BE2C (cell line): ENCODE measurements around the gene REEP6.

Experiments
- DNase-seq: peaks from one replicate; pipeline ENCODE4 v3.0.0-alpha.2; 2020
- H3K27me3 ChIP-seq: fragments of 250-450 bp; sonication (Bioruptor Pico); 2 replicates; pipeline ENCODE4 v1.5.1; 2020; ENCODE audit warnings: mild to moderate bottlenecking
- H3K36me3 ChIP-seq: fragments of 250-450 bp; sonication (Bioruptor Pico); 2 replicates; pipeline ENCODE4 v1.5.1; 2020; ENCODE audit warnings: mild to moderate bottlenecking
- H3K4me1 ChIP-seq: fragments of 250-450 bp; sonication (Bioruptor Pico); 2 replicates; pipeline ENCODE4 v1.5.1; 2020
- H3K4me3 ChIP-seq: 2 replicates; pipeline ENCODE4 v1.5.1; 2011; ENCODE audit warnings: low read depth, low read length
- H3K9me3 ChIP-seq: fragments of 250-450 bp; sonication (Bioruptor Pico); 2 replicates; pipeline ENCODE4 v1.5.1; 2020
- CTCF ChIP-seq: IDR thresholded peaks from 2 replicates; pipeline ENCODE4 v1.5.1; 2012; ENCODE audit warnings: mild to moderate bottlenecking, low read depth, low read length

The REEP6 gene

DNA sequence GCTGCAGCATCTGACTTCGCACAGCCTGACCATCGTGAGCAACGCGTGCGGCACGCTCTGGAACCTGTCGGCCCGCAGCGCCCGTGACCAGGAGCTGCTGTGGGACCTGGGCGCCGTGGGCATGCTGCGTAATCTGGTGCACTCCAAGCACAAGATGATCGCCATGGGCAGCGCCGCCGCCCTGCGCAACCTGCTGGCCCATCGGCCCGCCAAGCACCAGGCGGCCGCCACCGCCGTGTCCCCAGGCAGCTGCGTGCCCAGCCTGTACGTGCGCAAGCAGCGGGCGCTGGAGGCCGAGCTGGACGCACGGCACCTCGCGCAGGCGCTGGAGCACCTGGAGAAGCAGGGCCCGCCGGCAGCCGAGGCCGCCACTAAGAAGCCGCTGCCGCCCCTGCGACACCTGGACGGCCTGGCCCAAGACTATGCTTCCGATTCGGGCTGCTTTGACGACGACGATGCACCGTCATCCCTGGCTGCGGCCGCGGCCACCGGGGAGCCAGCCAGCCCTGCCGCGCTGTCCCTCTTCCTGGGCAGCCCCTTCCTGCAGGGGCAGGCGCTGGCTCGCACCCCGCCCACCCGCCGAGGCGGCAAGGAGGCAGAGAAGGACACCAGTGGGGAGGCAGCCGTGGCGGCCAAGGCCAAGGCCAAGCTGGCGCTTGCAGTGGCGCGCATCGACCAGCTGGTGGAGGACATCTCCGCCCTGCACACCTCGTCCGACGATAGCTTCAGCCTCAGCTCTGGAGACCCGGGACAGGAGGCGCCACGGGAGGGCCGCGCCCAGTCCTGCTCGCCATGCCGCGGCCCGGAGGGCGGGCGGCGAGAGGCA, 25.6 kb upstream of the REEP6 start:
- H3K4me1 ChIP-seq, result no peaks in the 10 kb centered on the region
- H3K27me3 ChIP-seq, result no peaks in the 10 kb centered on the region
- no peak for TF ChIP-seq CTCF
- DNase-seq, result no peak
- H3K36me3 ChIP-seq, result peaks cover 24% of the 10 kb centered on the region
- no peak overlapping the region for H3K4me3 ChIP-seq
- H3K9me3 ChIP-seq, result no peaks in the 10 kb centered on the region

- no peak overlapping the region for H3K4me3 ChIP-seq
- no peaks in the 10 kb centered on the region for H3K27me3 ChIP-seq
- no peak for TF ChIP-seq CTCF
Observed at GRCh38 chr19:1466018-1466460, 24.9 kb upstream of the REEP6 start.

DNA sequence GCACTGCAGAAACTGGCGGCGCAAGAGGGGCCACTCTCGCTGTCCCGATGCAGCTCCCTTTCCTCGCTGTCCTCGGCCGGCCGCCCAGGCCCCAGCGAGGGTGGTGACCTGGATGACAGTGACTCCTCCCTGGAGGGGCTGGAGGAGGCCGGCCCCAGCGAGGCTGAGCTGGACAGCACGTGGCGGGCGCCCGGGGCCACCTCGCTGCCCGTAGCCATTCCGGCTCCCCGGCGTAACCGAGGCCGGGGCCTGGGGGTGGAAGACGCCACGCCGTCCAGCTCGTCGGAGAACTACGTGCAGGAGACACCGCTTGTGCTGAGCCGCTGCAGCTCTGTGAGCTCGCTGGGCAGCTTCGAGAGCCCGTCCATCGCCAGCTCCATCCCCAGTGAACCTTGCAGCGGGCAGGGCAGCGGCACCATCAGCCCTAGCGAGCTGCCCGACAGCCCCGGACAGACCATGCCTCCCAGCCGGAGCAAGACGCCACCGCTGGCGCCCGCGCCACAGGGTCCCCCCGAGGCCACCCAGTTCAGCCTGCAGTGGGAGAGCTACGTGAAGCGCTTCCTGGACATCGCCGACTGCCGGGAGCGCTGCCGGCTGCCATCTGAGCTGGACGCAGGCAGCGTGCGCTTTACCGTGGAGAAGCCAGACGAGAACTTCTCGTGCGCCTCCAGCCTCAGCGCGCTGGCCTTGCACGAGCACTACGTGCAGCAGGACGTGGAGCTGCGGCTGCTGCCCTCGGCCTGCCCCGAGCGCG, 24.3 kb upstream of the REEP6 start:
- no peaks in the 10 kb centered on the region for H3K9me3 ChIP-seq
- H3K4me3 ChIP-seq, result no peak overlapping the region
- no peak for TF ChIP-seq CTCF
- no peaks in the 10 kb centered on the region for H3K4me1 ChIP-seq
- peaks cover 15% of the 10 kb centered on the region for H3K36me3 ChIP-seq
- no peaks in the 10 kb centered on the region for H3K27me3 ChIP-seq
- DNase-seq, result no peak

More at GRCh38 chr19:1466018-1466460, 24.9 kb upstream of the REEP6 start:
- no peaks in the 10 kb centered on the region for H3K9me3 ChIP-seq
- DNase-seq, result no peak
- H3K4me1 ChIP-seq, result no peaks in the 10 kb centered on the region
- H3K36me3 ChIP-seq, result peaks cover 18% of the 10 kb centered on the region

DNA sequence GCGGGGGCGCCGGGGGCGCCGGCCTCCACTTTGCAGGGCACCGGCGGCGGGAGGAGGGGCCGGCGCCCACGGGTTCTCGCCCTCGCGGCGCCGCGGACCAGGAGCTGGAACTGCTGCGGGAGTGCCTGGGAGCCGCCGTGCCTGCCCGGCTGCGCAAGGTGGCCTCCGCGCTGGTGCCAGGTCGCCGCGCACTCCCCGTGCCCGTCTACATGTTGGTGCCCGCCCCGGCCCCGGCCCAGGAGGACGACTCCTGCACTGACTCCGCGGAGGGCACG, 23.8 kb upstream of the REEP6 start:
- no peaks in the 10 kb centered on the region for H3K4me1 ChIP-seq
- DNase-seq, result no peak
- peaks cover 15% of the 10 kb centered on the region for H3K36me3 ChIP-seq
- H3K4me3 ChIP-seq, result no peak overlapping the region
- no peak for TF ChIP-seq CTCF
- H3K9me3 ChIP-seq, result no peaks in the 10 kb centered on the region
- no peaks in the 10 kb centered on the region for H3K27me3 ChIP-seq

- peaks cover 1% of the 10 kb centered on the region for H3K4me1 ChIP-seq
- no peak overlapping the region for H3K4me3 ChIP-seq
- H3K36me3 ChIP-seq, result peaks cover 15% of the 10 kb centered on the region
- DNase-seq, result no peak
- no peaks in the 10 kb centered on the region for H3K27me3 ChIP-seq
- TF ChIP-seq CTCF, result no peak
- no peaks in the 10 kb centered on the region for H3K9me3 ChIP-seq
Observed at GRCh38 chr19:1467490-1468273, 23.3 kb upstream of the REEP6 start.
